ENCODE measurements around the gene CXXC4.

Gene CXXC4

GRCh38 chr4:104494822-104495559, at the start of gene CXXC4:
TSS of gene CXXC4 (minus strand) at chr4:104494894. CDS start at chr4:104491802, 3,092 bp downstream.
- in situ Hi-C loops (cut with MboI; ENCODE audit: low pct_unique_long_range_greater_than_20kb, low sequenced_read_pairs) = no loop called here
- peak; percentile 52 for DNase-seq

GRCh38 chr4:104533156-104533555, 38.5 kb upstream of the CXXC4 start:
- no peak for DNase-seq
- in situ Hi-C loops (cut with MboI; ENCODE audit: low pct_unique_long_range_greater_than_20kb, low sequenced_read_pairs) = no loop called here

- DNase-seq = no peak
- in situ Hi-C loops (cut with MboI; ENCODE audit: low pct_unique_long_range_greater_than_20kb, low sequenced_read_pairs) = no loop called here
Observed at GRCh38 chr4:104532677-104533076, 38.0 kb upstream of the CXXC4 start.

GRCh38 chr4:104531390-104531789, 36.7 kb upstream of the CXXC4 start:
- in situ Hi-C loops (cut with MboI; ENCODE audit: low pct_unique_long_range_greater_than_20kb, low sequenced_read_pairs) = no loop called here
- DNase-seq = no peak

GRCh38 chr4:104530426-104530825, 35.7 kb upstream of the CXXC4 start:
- in situ Hi-C loops (cut with MboI; ENCODE audit: low pct_unique_long_range_greater_than_20kb, low sequenced_read_pairs) = no loop called here
- no peak for DNase-seq

GRCh38 chr4:104524591-104524990, 29.9 kb upstream of the CXXC4 start:
- no peak for DNase-seq
- in situ Hi-C loops (cut with MboI; ENCODE audit: low pct_unique_long_range_greater_than_20kb, low sequenced_read_pairs) = no loop called here

- in situ Hi-C loops (cut with MboI; ENCODE audit: low pct_unique_long_range_greater_than_20kb, low sequenced_read_pairs) = no loop called here
Observed at GRCh38 chr4:104524026-104524425, 29.3 kb upstream of the CXXC4 start.

GRCh38 chr4:104519588-104519987, 24.9 kb upstream of the CXXC4 start:
- DNase-seq = no peak
- in situ Hi-C loops (cut with MboI; ENCODE audit: low pct_unique_long_range_greater_than_20kb, low sequenced_read_pairs) = no loop called here

More at GRCh38 chr4:104524026-104524425, 29.3 kb upstream of the CXXC4 start:
- no peak for DNase-seq

GRCh38 chr4:104516884-104517283, 22.2 kb upstream of the CXXC4 start:
- in situ Hi-C loops (cut with MboI; ENCODE audit: low pct_unique_long_range_greater_than_20kb, low sequenced_read_pairs) = no loop called here
- DNase-seq = no peak

- no peak for DNase-seq
- in situ Hi-C loops (cut with MboI; ENCODE audit: low pct_unique_long_range_greater_than_20kb, low sequenced_read_pairs) = no loop called here
Observed at GRCh38 chr4:104508224-104508623, 13.5 kb upstream of the CXXC4 start.

GRCh38 chr4:104507112-104507511, 12.4 kb upstream of the CXXC4 start:
- in situ Hi-C loops (cut with MboI; ENCODE audit: low pct_unique_long_range_greater_than_20kb, low sequenced_read_pairs) = no loop called here
- DNase-seq = peak; percentile 43

- DNase-seq = no peak
- in situ Hi-C loops (cut with MboI; ENCODE audit: low pct_unique_long_range_greater_than_20kb, low sequenced_read_pairs) = no loop called here
Observed at GRCh38 chr4:104504536-104504935, 9.8 kb upstream of the CXXC4 start.

- in situ Hi-C loops (cut with MboI; ENCODE audit: low pct_unique_long_range_greater_than_20kb, low sequenced_read_pairs) = no loop called here
- DNase-seq = no peak
Observed at GRCh38 chr4:104502471-104502870, 7.8 kb upstream of the CXXC4 start.

- in situ Hi-C loops (cut with MboI; ENCODE audit: low pct_unique_long_range_greater_than_20kb, low sequenced_read_pairs) = no loop called here
- DNase-seq = no peak
Observed at GRCh38 chr4:104501290-104501689, 6.6 kb upstream of the CXXC4 start.

GRCh38 chr4:104500442-104500841, 5.7 kb upstream of the CXXC4 start:
- in situ Hi-C loops (cut with MboI; ENCODE audit: low pct_unique_long_range_greater_than_20kb, low sequenced_read_pairs) = no loop called here
- DNase-seq = no peak

- in situ Hi-C loops (cut with MboI; ENCODE audit: low pct_unique_long_range_greater_than_20kb, low sequenced_read_pairs) = no loop called here
- DNase-seq = no peak
Observed at GRCh38 chr4:104494185-104494584, 509 bp downstream of the CXXC4 start.

GRCh38 chr4:104493081-104493831, 1.4 kb downstream of the CXXC4 start:
- DNase-seq = no peak
- in situ Hi-C loops (cut with MboI; ENCODE audit: low pct_unique_long_range_greater_than_20kb, low sequenced_read_pairs) = no loop called here

GRCh38 chr4:104492183-104492771, 2.4 kb downstream of the CXXC4 start:
- DNase-seq = no peak
- in situ Hi-C loops (cut with MboI; ENCODE audit: low pct_unique_long_range_greater_than_20kb, low sequenced_read_pairs) = no loop called here

- DNase-seq = peak; percentile 48
- in situ Hi-C loops (cut with MboI; ENCODE audit: low pct_unique_long_range_greater_than_20kb, low sequenced_read_pairs) = no loop called here
Observed at GRCh38 chr4:104491481-104492182, 3.1 kb downstream of the CXXC4 start.
